K562 (cell line): ENCODE measurements around the gene U2SURP. TPM values are rescaled to one million over a fixed set of nuclear protein-coding genes. Genes with fewer than 3 reads are reported as not detected.

ENCODE experiments used
- ATAC-seq: fragments of 200-7000 bp; cut with Tn5 transposase; 3 replicates; pipeline ENCODE4 v1.9.1; 2020; ENCODE audit warnings: moderate library complexity
- BruUV-seq: library from RNA; stranded (reverse); fragments of 400-500 nt; replicated peaks from 2 replicates; lab custom pipeline; 2021; lab: Mats Ljungman, UMichigan
- CTCF ChIA-PET: fragments of 300-600 bp; formaldehyde crosslinking; extraction: SDS; loops from one replicate; lab custom pipeline; 2021; ENCODE audit warnings: low intra/inter-chr PET ratio; lab: Yijun Ruan, JAX
- POLR2A ChIA-PET: fragments of 300-600, 350-650 bp; sonication (Branson Sonifier 250); formaldehyde crosslinking; extraction: SDS; loops from one replicate; lab custom pipeline; 2021; ENCODE audit warnings: antibody characterized with exemption, inconsistent platforms; lab: Yijun Ruan, JAX
- DNase-seq, 4 experiments: peaks; one replicate each; pipeline versions ENCODE4 v3.0.0 to v3.0.0-alpha.2; 2011 to 2018; ENCODE audit warnings: low spot score in 3 of 4, mixed read lengths in 3 of 4; ENCODE audit errors: extremely low read depth in 1 of 4
- FAIRE-seq: peaks from 2 replicates; lab custom pipeline; 2011; peaks lifted over from hg19 to GRCh38; lab: Jason Lieb, UNC
- H2AFZ ChIP-seq: 2 replicates; pipeline ENCODE4 v1.6.0; 2011; ENCODE audit warnings: low read depth, low read length, control low read depth, inconsistent platforms
- H3K27ac ChIP-seq: fragments of 200-600 bp; 3 replicates; pipeline ENCODE4 v1.8.0; 2011; ENCODE audit warnings: low read depth, mild to moderate bottlenecking, control low read depth, inconsistent platforms, low read length, moderate library complexity, mixed read lengths; ENCODE audit errors: extremely low read depth
- H3K27me3 ChIP-seq, 2 experiments: fragments of 300-600 bp in 1 of 2; 2 replicates in 1 of 2; 3 replicates in 1 of 2; pipeline versions ENCODE4 v1.6.0 to v1.8.0; 2011; ENCODE audit warnings: inconsistent platforms in 2 of 2, low read length in 2 of 2, mild to moderate bottlenecking in 1 of 2, mixed read lengths in 1 of 2, moderate library complexity in 1 of 2; ENCODE audit not compliant: control insufficient read depth in 2 of 2, insufficient read depth in 2 of 2
- H3K36me3 ChIP-seq: fragments of 300-600 bp; 3 replicates; pipeline ENCODE4 v1.8.0; 2011; ENCODE audit warnings: mild to moderate bottlenecking, low read length, inconsistent platforms; ENCODE audit not compliant: control insufficient read depth, insufficient read depth
- H3K4me1 ChIP-seq, 2 experiments: fragments of 200-600 bp in 1 of 2; replicated peaks in 1 of 2; 2 replicates in 1 of 2; 3 replicates in 1 of 2; pipeline versions ENCODE4 v1.5.1 to v1.8.0; 2011; ENCODE audit warnings: inconsistent platforms in 2 of 2, low read length in 2 of 2, mild to moderate bottlenecking in 1 of 2, mixed read lengths in 1 of 2, moderate library complexity in 1 of 2; ENCODE audit not compliant: control insufficient read depth in 2 of 2, insufficient read depth in 2 of 2
- H3K4me2 ChIP-seq: 2 replicates; pipeline ENCODE4 v1.6.1; 2011; ENCODE audit warnings: low read length, control low read depth, inconsistent platforms, mixed read lengths; ENCODE audit not compliant: insufficient read depth
- H3K4me3 ChIP-seq: fragments of 200-600 bp; sonication (generic), shearing (Covaris generic); 2 replicates; pipeline ENCODE4 v1.5.1; 2016; ENCODE audit warnings: control low read depth, inconsistent platforms
- H3K79me2 ChIP-seq: fragments of 200-600 bp; 3 replicates; pipeline ENCODE4 v1.8.0; 2011; ENCODE audit warnings: low read length, inconsistent platforms; ENCODE audit not compliant: control insufficient read depth, insufficient read depth
- H3K9ac ChIP-seq, 2 experiments: 2 replicates each; pipeline versions ENCODE4 v1.6.0 to v1.6.1; 2011; ENCODE audit warnings: low read depth in 2 of 2, low read length in 2 of 2, control low read depth in 1 of 2, inconsistent platforms in 1 of 2, mild to moderate bottlenecking in 1 of 2, mixed read lengths in 1 of 2; ENCODE audit not compliant: insufficient read depth in 1 of 2
- H3K9me1 ChIP-seq: one replicate; pipeline ENCODE4 v1.6.0; 2011; ENCODE audit warnings: inconsistent platforms, mild to moderate bottlenecking, low read length, moderate library complexity; ENCODE audit not compliant: control insufficient read depth, insufficient read depth
- H3K9me3 ChIP-seq: replicated peaks from 2 replicates; pipeline ENCODE4 v1.5.1; 2011; ENCODE audit warnings: low read depth, low read length, inconsistent platforms; ENCODE audit not compliant: control insufficient read depth, insufficient read depth
- H4K20me1 ChIP-seq: replicated peaks from 2 replicates; pipeline ENCODE4 v1.6.1; 2011; ENCODE audit warnings: low read length, inconsistent platforms, mixed read lengths; ENCODE audit not compliant: control insufficient read depth, insufficient read depth
- CBX2 ChIP-seq: fragments of 200-600 bp; sonication (generic); IDR thresholded peaks from one replicate; pipeline ENCODE4 v1.6.1; 2012; ENCODE audit warnings: mild to moderate bottlenecking, low read length, inconsistent platforms; ENCODE audit not compliant: insufficient read depth, poor library complexity, severe bottlenecking
- FOS ChIP-seq: IDR thresholded peaks from 3 replicates; pipeline ENCODE4 v1.6.1; 2011; ENCODE audit not compliant: insufficient read length; ENCODE audit errors: extremely low read depth
- GTF3C2 ChIP-seq: IDR thresholded peaks from 3 replicates; pipeline ENCODE4 v1.6.1; 2011; ENCODE audit warnings: borderline replicate concordance, mild to moderate bottlenecking, moderate library complexity; ENCODE audit not compliant: insufficient read length; ENCODE audit errors: extremely low read depth
- HOMEZ ChIP-seq: fragments of 250-450 bp; sonication (Bioruptor Pico); IDR thresholded peaks from 2 replicates; pipeline ENCODE4 v1.4.0; 2020; ENCODE audit warnings: mild to moderate bottlenecking, moderate library complexity
- KLF1 ChIP-seq: fragments of 450-650 bp; IDR thresholded peaks from 2 replicates; pipeline ENCODE4 v1.6.1; 2016; ENCODE audit warnings: missing genetic modification characterization, missing compliant biosample characterization
- MTA2 ChIP-seq: fragments of 450-650 bp; IDR thresholded peaks from 2 replicates; pipeline ENCODE4 v1.6.1; 2016; ENCODE audit warnings: low read depth
- NFATC3 ChIP-seq: fragments of 450-650 bp; IDR thresholded peaks from 2 replicates; pipeline ENCODE4 v1.6.1; 2017; ENCODE audit warnings: mild to moderate bottlenecking
- OTX1 ChIP-seq: fragments of 450-650 bp; formaldehyde crosslinking; IDR thresholded peaks from 2 replicates; pipeline ENCODE4 v1.4.0; 2022; ENCODE audit warnings: mild to moderate bottlenecking
- RBBP5 ChIP-seq: fragments of 200-600 bp; sonication (generic); IDR thresholded peaks from 2 replicates; pipeline ENCODE4 v1.6.1; 2012; ENCODE audit warnings: borderline replicate concordance, mild to moderate bottlenecking, low read length, control low read depth, inconsistent platforms; ENCODE audit not compliant: insufficient read depth, poor library complexity, severe bottlenecking
- SETDB1 ChIP-seq: IDR thresholded peaks from one replicate; pipeline ENCODE4 v1.6.1; 2012; ENCODE audit warnings: low read length, control low read depth, inconsistent platforms
- SIN3A ChIP-seq, 2 experiments: fragments of 150-350 bp in 1 of 2; IDR thresholded peaks; 2 replicates each; pipeline ENCODE4 v1.6.1; 2011 to 2016; ENCODE audit warnings: borderline replicate concordance in 2 of 2, low read depth in 2 of 2, low read length in 2 of 2, mild to moderate bottlenecking in 2 of 2, moderate library complexity in 2 of 2; ENCODE audit not compliant: control insufficient read depth in 1 of 2
- SMC3 ChIP-seq: conservative IDR thresholded peaks from 2 replicates; pipeline ENCODE4 v1.6.1; 2011; ENCODE audit warnings: low read depth, low read length, improper control_type of control experiment; ENCODE audit not compliant: insufficient read depth
- TFAM ChIP-seq: fragments of 250-450 bp; sonication (Bioruptor Pico); conservative IDR thresholded peaks from 2 replicates; pipeline ENCODE4 v1.5.0; 2021; ENCODE audit warnings: mild to moderate bottlenecking, moderate library complexity
- USF1 ChIP-seq: sonication (generic); formaldehyde crosslinking; IDR thresholded peaks from 2 replicates; pipeline ENCODE4 v1.9.0; 2022; ENCODE audit warnings: mild to moderate bottlenecking, missing genetic modification reagents
- ZBED1 ChIP-seq: IDR thresholded peaks from 2 replicates; pipeline ENCODE4 v1.6.1; 2014
- ZFPM2 ChIP-seq: fragments of 250-450 bp; sonication (Bioruptor Pico); IDR thresholded peaks from 2 replicates; pipeline ENCODE4 v1.5.1; 2022; ENCODE audit warnings: mild to moderate bottlenecking
- ZNF589 ChIP-seq: fragments of 200-800 bp; sonication (Bioruptor generic); IDR thresholded peaks from 2 replicates; pipeline ENCODE4 v1.6.1; 2016; ENCODE audit warnings: low read depth, missing genetic modification characterization, missing compliant biosample characterization
- WGBS: fragments of 100-300 bp; shearing (Covaris generic); methylation state at CpG from one replicate; pipeline ENCODE4 v1.1.6; 2016; ENCODE audit warnings: low coverage, mixed read lengths; ENCODE audit not compliant: insufficient coverage; ENCODE audit errors: missing lambda C conversion rate; 5-methylcytosine and 5-hydroxymethylcytosine counted together
- in situ Hi-C: fragments of 300-500 bp; cut with MboI; formaldehyde crosslinking; loops from 4 replicates; pipeline ENCODE4 v1.15.0; 2018; ENCODE audit warnings: inconsistent platforms, mixed read lengths
- intact Hi-C: fragments of 100-400 bp; cut with micrococcal nuclease; formaldehyde crosslinking; loops from 2 replicates; pipeline ENCODE4 v1.14.2; 2022
- polyA plus RNA-seq, 8 experiments: library from polyadenylated mRNA; depleted of rRNA in 4 of 8; stranded (reverse) in 5 of 8; unstranded in 3 of 8; fragments of >200 nt; fragmentation: Nextera tagmentation in 2 of 8; fragmentation: Illumina TruSeq in 1 of 8; extraction: Ambion mirVana in 2 of 8; extraction: Trizol in 1 of 8; gene quantifications; 2 replicates each; pipeline versions ENCODE4 v1.2.1 to v1.2.3, GENCODE V29; 2011 to 2014; ENCODE audit warnings: inconsistent platforms in 1 of 8, missing spikeins in 1 of 8
- total RNA-seq, 7 experiments: library from RNA; depleted of rRNA in 6 of 7; stranded (reverse); fragments of >200 nt in 6 of 7; fragmentation: Illumina TruSeq in 2 of 7; extraction: Trizol in 2 of 7; gene quantifications; 2 replicates each; pipeline versions ENCODE4 v1.2.1 to v1.2.3, GENCODE V29; 2011 to 2021; ENCODE audit warnings: low replicate concordance in 1 of 7

The U2SURP gene
- total and polyA plus RNA-seq, 9 of the 15 experiments (the other 6 are each of a cell fraction or from before 2014, with no cell fraction given): 128 to 322 (median 191) TPM

- DNase-seq: peak; percentile 78 to 97 (median 84)
- no peaks in the 10 kb centered on the region for H3K9me1 ChIP-seq
- no peaks in the 10 kb centered on the region for H3K36me3 ChIP-seq
- ChIA-PET CTCF (interaction anchor here (1.0 kb wide), 1 partner anchor 17 kb away, joined by 3 read pairs; no protein-coding TSS in a partner anchor), POLR2A (interaction anchor here (1.0 kb wide), 2 partner anchors 16 to 20 kb away, joined by 3 read pairs; no protein-coding TSS in a partner anchor)
- WGBS: 30% methylated on average over 8 of the region's 8 CpGs
- in situ Hi-C loops: no loop called here
- no peaks in the 10 kb centered on the region for H3K27me3 ChIP-seq
- BruUV-seq: no TSS peak
- H3K4me2 ChIP-seq: peak overlapping the region; percentile 53
- intact Hi-C loops: no loop called here
- H3K9me3 ChIP-seq: no peaks in the 10 kb centered on the region
- peak; percentile 98 for FAIRE-seq
- H2AFZ ChIP-seq: peak overlapping the region; percentile 63
- H3K4me3 ChIP-seq: no peak overlapping the region
- peak overlapping the region; percentile 83 for H3K27ac ChIP-seq
- H4K20me1 ChIP-seq: no peaks in the 10 kb centered on the region
- peaks cover 9 to 27% of the 10 kb centered on the region in 2 experiments; a peak in 4 of 5 replicates for H3K4me1 ChIP-seq
- no peaks in the 10 kb centered on the region for H3K79me2 ChIP-seq
- peak; percentile 99 for ATAC-seq
- H3K9ac ChIP-seq: peak overlapping the region in 1 of 2 experiments; percentile 42; a peak in 2 of 4 replicates
- TF ChIP-seq RBBP5: peak; percentile 22
- no peak for TF ChIP-seq ZFPM2 (CRISPR knock-in tag)
- TF ChIP-seq HOMEZ (CRISPR knock-in tag): no peak
- TF ChIP-seq TFAM (CRISPR knock-in tag): no peak
- no peak for TF ChIP-seq USF1 (CRISPR knock-in tag)
- no peak for TF ChIP-seq GTF3C2
- TF ChIP-seq FOS: peak; percentile 37
- TF ChIP-seq CBX2: no peak
- peak; percentile 86 for TF ChIP-seq MTA2
- TF ChIP-seq SIN3A (IDR thresholded peaks at IDR 0.05; ENCODE audit: borderline replicate concordance in 2 of 2, control insufficient read depth in 1 of 2, low read depth in 2 of 2, low read length in 2 of 2): no peak
- peak; percentile 46; the same call in 1 of the 2 replicates for TF ChIP-seq ZNF589 (CRISPR knock-in tag)
- TF ChIP-seq KLF1: no peak
- no peak for TF ChIP-seq SETDB1
- TF ChIP-seq NFATC3: no peak
- TF ChIP-seq SMC3: no peak
- no peak for TF ChIP-seq OTX1 (CRISPR knock-in tag)
- no peak for TF ChIP-seq ZBED1
Measured at GRCh38 chr3:142976621-142977398, 24.6 kb upstream of the U2SURP start.
